GM12892 (cell line): ENCODE measurements around the gene JMJD8.

Experiments used
- POLR2A ChIP-seq: IDR thresholded peaks from 2 replicates; pipeline ENCODE4 v1.6.1; 2011; ENCODE audit warnings: low read depth, low read length, control low read depth
- POLR2AphosphoS5 ChIP-seq: IDR thresholded peaks from 2 replicates; pipeline ENCODE4 v1.6.1; 2011; ENCODE audit warnings: low read depth, low read length, control low read depth

GRCh38 chr16:729768-730665 lies 45.9 kb upstream of the JMJD8 start:
- TF ChIP-seq POLR2A (no peak), POLR2AphosphoS5 (peak; percentile 42; the same call in 1 of the 2 replicates)
